GM21423 (cell line): Measurements from ENCODE around the gene REC114.
"Not testable (repeated sequence)": the region's sequence is repeated elsewhere in the genome, so short reads cannot be mapped to it uniquely, and the experiment has no call there.

Experiments used
- ATAC-seq: cut with Tn5 transposase; IDR thresholded peaks from one replicate; pipeline ENCODE4 v1.9.1; 2021; ENCODE audit warnings: mild to moderate bottlenecking, moderate library complexity; ENCODE audit not compliant: unreplicated experiment

The REC114 gene

GRCh38 chr15:73454096-73454495, 11.1 kb downstream of the REC114 start:
- no peak for ATAC-seq

GRCh38 chr15:73455876-73456275, 12.9 kb downstream of the REC114 start:
- no peak for ATAC-seq

GRCh38 chr15:73457334-73457733, 14.4 kb downstream of the REC114 start:
- ATAC-seq: no peak

- no peak for ATAC-seq
These were observed 17.7 kb downstream of the REC114 start for GRCh38 chr15:73460662-73461061.

GRCh38 chr15:73464602-73465001, 21.6 kb downstream of the REC114 start:
- ATAC-seq: no peak

GRCh38 chr15:73467758-73468157, 24.8 kb downstream of the REC114 start:
- ATAC-seq: no peak

- no peak for ATAC-seq
These were observed 31.8 kb downstream of the REC114 start for GRCh38 chr15:73474785-73475184.

- ATAC-seq: no peak
These were observed 33.8 kb downstream of the REC114 start for GRCh38 chr15:73476704-73477216.

GRCh38 chr15:73480050-73480449, 37.1 kb downstream of the REC114 start:
- ATAC-seq: no peak

GRCh38 chr15:73482166-73482565, 39.2 kb downstream of the REC114 start:
- ATAC-seq: no peak

- ATAC-seq: no peak
These were observed 40.1 kb downstream of the REC114 start for GRCh38 chr15:73483053-73483452.

- no peak for ATAC-seq
These were observed 42.4 kb downstream of the REC114 start for GRCh38 chr15:73485372-73485771.

GRCh38 chr15:73485885-73486284, 42.9 kb downstream of the REC114 start:
- not testable (repeated sequence) for ATAC-seq

- ATAC-seq: no peak
These were observed 45.7 kb downstream of the REC114 start for GRCh38 chr15:73488698-73489097.

GRCh38 chr15:73493922-73494321, 51.0 kb downstream of the REC114 start:
- no peak for ATAC-seq

- ATAC-seq: no peak
These were observed 52.2 kb downstream of the REC114 start for GRCh38 chr15:73495181-73495580.

- ATAC-seq: no peak
These were observed 57.7 kb downstream of the REC114 start for GRCh38 chr15:73500696-73501095.

- no peak for ATAC-seq
These were observed 61.9 kb downstream of the REC114 start for GRCh38 chr15:73504885-73505284.

- no peak for ATAC-seq
These were observed 72.6 kb downstream of the REC114 start for GRCh38 chr15:73515527-73515926.

- ATAC-seq: no peak
These were observed 74.6 kb downstream of the REC114 start for GRCh38 chr15:73517566-73517965.

GRCh38 chr15:73518180-73518862, 75.4 kb downstream of the REC114 start:
- ATAC-seq: no peak

- ATAC-seq: no peak
These were observed 76.1 kb downstream of the REC114 start for GRCh38 chr15:73518876-73519733.
